Measurements from ENCODE around the gene SPECC1L. TPM values are rescaled to one million over a fixed set of nuclear protein-coding genes. Genes with fewer than 3 reads are reported as not detected.

Gene SPECC1L
- total RNA-seq, 1 donor from 2014 or later: 69.2 TPM

GRCh38 chr22:24408630-24409029 is 138.0 kb downstream of the SPECC1L start:
- peaks cover 7% of the 10 kb centered on the region for H3K79me2 ChIP-seq (ENCODE audit: insufficient read depth, low read length)
- H3K27me3 ChIP-seq (ENCODE audit: insufficient read depth, low read length): no peaks in the 10 kb centered on the region
- DNase-seq (ENCODE audit: low read depth) (no peak), FAIRE-seq (peak; percentile 39)
- H3K4me1 ChIP-seq (ENCODE audit: insufficient read depth, low read length): peaks cover 17% of the 10 kb centered on the region
- H3K4me3 ChIP-seq (ENCODE audit: insufficient read depth, low read depth, low read length): no peak overlapping the region
- no peak overlapping the region for H3K9ac ChIP-seq (ENCODE audit: low read length)
- H3K27ac ChIP-seq (ENCODE audit: low read depth, low read length): no peak overlapping the region
- no peak overlapping the region for H2AFZ ChIP-seq (ENCODE audit: low read depth, low read length)
- Mint-ChIP-seq H3K4me1 (ENCODE audit: low read depth, unreplicated experiment) (peaks cover 27% of the 10 kb centered on the region), H3K36me3 (ENCODE audit: low read depth, unreplicated experiment) (peaks cover 27% of the 10 kb centered on the region), H3K9me3 (ENCODE audit: unreplicated experiment) (no peaks in the 10 kb centered on the region), H3K27me3 (ENCODE audit: low read depth, unreplicated experiment) (no peaks in the 10 kb centered on the region), H3K4me3 (ENCODE audit: unreplicated experiment) (no peak overlapping the region), H3K27ac (ENCODE audit: unreplicated experiment) (no peak overlapping the region)
- H3K4me2 ChIP-seq (ENCODE audit: low read length): no peak overlapping the region
- H3K36me3 ChIP-seq (ENCODE audit: insufficient read depth, low read length): peaks cover 2% of the 10 kb centered on the region
- TF ChIP-seq CTCF (IDR thresholded peaks at IDR 0.05; ENCODE audit: insufficient read depth, low read depth, low read length) (no peak), EZH2 (IDR thresholded peaks at IDR 0.05; ENCODE audit: insufficient read depth, low read length) (no peak)
- no peaks in the 10 kb centered on the region for H3K9me3 ChIP-seq (ENCODE audit: insufficient read depth, low read depth, low read length)
- peaks cover 42% of the 10 kb centered on the region for H4K20me1 ChIP-seq (ENCODE audit: insufficient read depth, low read length)

GRCh38 chr22:24409707-24410106 is 139.1 kb downstream of the SPECC1L start:
- Mint-ChIP-seq H3K36me3 (ENCODE audit: low read depth, unreplicated experiment) (peaks cover 25% of the 10 kb centered on the region), H3K4me3 (ENCODE audit: unreplicated experiment) (no peak overlapping the region), H3K9me3 (ENCODE audit: unreplicated experiment) (no peaks in the 10 kb centered on the region), H3K27ac (ENCODE audit: unreplicated experiment) (no peak overlapping the region), H3K27me3 (ENCODE audit: low read depth, unreplicated experiment) (no peaks in the 10 kb centered on the region), H3K4me1 (ENCODE audit: low read depth, unreplicated experiment) (peaks cover 24% of the 10 kb centered on the region)
- H3K27ac ChIP-seq (ENCODE audit: low read depth, low read length): no peak overlapping the region
- H3K79me2 ChIP-seq (ENCODE audit: insufficient read depth, low read length): peaks cover 5% of the 10 kb centered on the region
- peaks cover 42% of the 10 kb centered on the region for H4K20me1 ChIP-seq (ENCODE audit: insufficient read depth, low read length)
- no peak overlapping the region for H2AFZ ChIP-seq (ENCODE audit: low read depth, low read length)
- peaks cover 4% of the 10 kb centered on the region for H3K36me3 ChIP-seq (ENCODE audit: insufficient read depth, low read length)
- no peak overlapping the region for H3K9ac ChIP-seq (ENCODE audit: low read length)
- H3K9me3 ChIP-seq (ENCODE audit: insufficient read depth, low read depth, low read length): no peaks in the 10 kb centered on the region
- no peak for FAIRE-seq
- TF ChIP-seq CTCF (IDR thresholded peaks at IDR 0.05; ENCODE audit: insufficient read depth, low read depth, low read length): no peak
- TF ChIP-seq EZH2 (IDR thresholded peaks at IDR 0.05; ENCODE audit: insufficient read depth, low read length): no peak
- H3K27me3 ChIP-seq (ENCODE audit: insufficient read depth, low read length): no peaks in the 10 kb centered on the region
- peaks cover 17% of the 10 kb centered on the region for H3K4me1 ChIP-seq (ENCODE audit: insufficient read depth, low read length)
- no peak for DNase-seq (ENCODE audit: low read depth)
- H3K4me2 ChIP-seq (ENCODE audit: low read length): no peak overlapping the region
- H3K4me3 ChIP-seq (ENCODE audit: insufficient read depth, low read depth, low read length): no peak overlapping the region

GRCh38 chr22:24410110-24410856 is 139.7 kb downstream of the SPECC1L start:
- H3K36me3 Mint-ChIP-seq (ENCODE audit: low read depth, unreplicated experiment): peaks cover 24% of the 10 kb centered on the region
- no peaks in the 10 kb centered on the region for H3K27me3 Mint-ChIP-seq (ENCODE audit: low read depth, unreplicated experiment)

More at GRCh38 chr22:24410110-24410856, 139.7 kb downstream of the SPECC1L start:
- Histone ChIP-seq H3K4me1 (ENCODE audit: insufficient read depth, low read length) (peaks cover 17% of the 10 kb centered on the region), H3K9ac (ENCODE audit: low read length) (no peak overlapping the region), H3K36me3 (ENCODE audit: insufficient read depth, low read length) (peaks cover 5% of the 10 kb centered on the region), H2AFZ (ENCODE audit: low read depth, low read length) (no peak overlapping the region), H3K9me3 (ENCODE audit: insufficient read depth, low read depth, low read length) (no peaks in the 10 kb centered on the region), H3K4me3 (ENCODE audit: insufficient read depth, low read depth, low read length) (no peak overlapping the region), H4K20me1 (ENCODE audit: insufficient read depth, low read length) (peaks cover 42% of the 10 kb centered on the region), H3K27ac (ENCODE audit: low read depth, low read length) (no peak overlapping the region), H3K27me3 (ENCODE audit: insufficient read depth, low read length) (no peaks in the 10 kb centered on the region), H3K79me2 (ENCODE audit: insufficient read depth, low read length) (peaks cover 5% of the 10 kb centered on the region), H3K4me2 (ENCODE audit: low read length) (no peak overlapping the region)
- Mint-ChIP-seq H3K9me3 (ENCODE audit: unreplicated experiment) (no peaks in the 10 kb centered on the region), H3K27ac (ENCODE audit: unreplicated experiment) (no peak overlapping the region), H3K4me1 (ENCODE audit: low read depth, unreplicated experiment) (peaks cover 24% of the 10 kb centered on the region), H3K4me3 (ENCODE audit: unreplicated experiment) (no peak overlapping the region)
- no peak for TF ChIP-seq EZH2 (IDR thresholded peaks at IDR 0.05; ENCODE audit: insufficient read depth, low read length)
- TF ChIP-seq CTCF (IDR thresholded peaks at IDR 0.05; ENCODE audit: insufficient read depth, low read depth, low read length): no peak
- FAIRE-seq (no peak), DNase-seq (ENCODE audit: low read depth) (peak; percentile 34)
